ENCODE measurements around the gene LRP1. TPM values are rescaled to one million over a fixed set of nuclear protein-coding genes. Genes with fewer than 3 reads are reported as not detected.

LRP1 gene
- total RNA-seq, 4 donors from 2014 or later = 185 to 292 (median 216) TPM

DNA sequence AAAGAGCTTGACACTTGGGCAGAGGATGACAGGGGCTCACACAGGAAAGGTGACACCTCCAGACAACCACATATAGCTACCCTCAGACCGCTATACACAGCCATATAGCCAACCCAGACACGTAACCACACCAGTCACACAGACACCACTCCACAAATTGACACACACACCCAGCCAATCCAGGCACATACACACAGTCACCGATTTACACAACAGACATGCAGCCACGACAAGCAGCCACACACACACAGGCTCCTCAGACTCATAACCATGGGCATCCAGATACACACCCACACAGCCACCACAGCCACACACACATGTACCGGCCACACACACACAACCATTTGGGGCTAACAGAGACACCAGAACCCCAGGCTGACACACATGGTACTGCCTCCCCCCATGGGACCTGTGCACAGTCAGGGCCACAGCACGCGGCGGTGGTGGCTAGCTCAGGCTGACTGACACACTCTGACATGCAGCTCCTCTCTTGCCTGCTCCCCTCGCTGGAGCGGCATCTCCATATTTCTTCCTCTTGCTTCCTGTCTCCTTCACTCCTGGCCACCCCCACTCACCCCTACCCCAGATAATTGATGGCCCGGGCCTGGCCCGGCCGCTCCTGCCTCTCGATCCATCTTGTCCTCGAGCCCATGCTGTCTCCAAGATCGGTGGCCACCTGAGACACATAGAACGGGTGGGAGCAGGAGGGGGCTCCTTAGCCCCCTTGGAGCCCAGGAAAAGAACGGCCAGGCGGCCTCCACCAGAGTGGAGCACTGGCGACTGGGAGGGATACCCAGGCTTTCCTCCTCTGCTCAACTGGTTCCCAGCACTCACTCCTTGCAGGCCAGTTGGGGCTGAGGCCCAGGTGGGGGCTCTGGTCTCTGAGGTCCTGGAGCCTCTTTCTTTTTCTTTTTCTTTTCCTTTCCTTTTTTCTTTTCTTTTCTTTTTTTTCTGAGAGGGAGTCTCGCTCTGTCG lies 95.2 kb downstream of the LRP1 start:
- 55 to 87% methylated on average over 4 to 15 of the region's 22 CpGs for WGBS, 2 donors (ENCODE audit: low coverage in 1 of 2)
- peaks cover 0 to 36% (median 6%) of the 10 kb centered on the region in 3 donors for H3K4me1 ChIP-seq
- no peak overlapping the region for H3K4me3 ChIP-seq
- H3K9me3 ChIP-seq = no peaks in the 10 kb centered on the region
- H3K27ac ChIP-seq = no peak overlapping the region
- H3K36me3 ChIP-seq = no peaks in the 10 kb centered on the region
- peaks cover 92% of the 10 kb centered on the region for H3K27me3 ChIP-seq
- ATAC-seq = no peak
- TF ChIP-seq, protein P1, sequence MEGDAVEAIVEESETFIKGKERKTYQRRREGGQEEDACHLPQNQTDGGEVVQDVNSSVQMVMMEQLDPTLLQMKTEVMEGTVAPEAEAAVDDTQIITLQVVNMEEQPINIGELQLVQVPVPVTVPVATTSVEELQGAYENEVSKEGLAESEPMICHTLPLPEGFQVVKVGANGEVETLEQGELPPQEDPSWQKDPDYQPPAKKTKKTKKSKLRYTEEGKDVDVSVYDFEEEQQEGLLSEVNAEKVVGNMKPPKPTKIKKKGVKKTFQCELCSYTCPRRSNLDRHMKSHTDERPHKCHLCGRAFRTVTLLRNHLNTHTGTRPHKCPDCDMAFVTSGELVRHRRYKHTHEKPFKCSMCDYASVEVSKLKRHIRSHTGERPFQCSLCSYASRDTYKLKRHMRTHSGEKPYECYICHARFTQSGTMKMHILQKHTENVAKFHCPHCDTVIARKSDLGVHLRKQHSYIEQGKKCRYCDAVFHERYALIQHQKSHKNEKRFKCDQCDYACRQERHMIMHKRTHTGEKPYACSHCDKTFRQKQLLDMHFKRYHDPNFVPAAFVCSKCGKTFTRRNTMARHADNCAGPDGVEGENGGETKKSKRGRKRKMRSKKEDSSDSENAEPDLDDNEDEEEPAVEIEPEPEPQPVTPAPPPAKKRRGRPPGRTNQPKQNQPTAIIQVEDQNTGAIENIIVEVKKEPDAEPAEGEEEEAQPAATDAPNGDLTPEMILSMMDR (IDR thresholded peaks at IDR 0.05) = no peak

DNA sequence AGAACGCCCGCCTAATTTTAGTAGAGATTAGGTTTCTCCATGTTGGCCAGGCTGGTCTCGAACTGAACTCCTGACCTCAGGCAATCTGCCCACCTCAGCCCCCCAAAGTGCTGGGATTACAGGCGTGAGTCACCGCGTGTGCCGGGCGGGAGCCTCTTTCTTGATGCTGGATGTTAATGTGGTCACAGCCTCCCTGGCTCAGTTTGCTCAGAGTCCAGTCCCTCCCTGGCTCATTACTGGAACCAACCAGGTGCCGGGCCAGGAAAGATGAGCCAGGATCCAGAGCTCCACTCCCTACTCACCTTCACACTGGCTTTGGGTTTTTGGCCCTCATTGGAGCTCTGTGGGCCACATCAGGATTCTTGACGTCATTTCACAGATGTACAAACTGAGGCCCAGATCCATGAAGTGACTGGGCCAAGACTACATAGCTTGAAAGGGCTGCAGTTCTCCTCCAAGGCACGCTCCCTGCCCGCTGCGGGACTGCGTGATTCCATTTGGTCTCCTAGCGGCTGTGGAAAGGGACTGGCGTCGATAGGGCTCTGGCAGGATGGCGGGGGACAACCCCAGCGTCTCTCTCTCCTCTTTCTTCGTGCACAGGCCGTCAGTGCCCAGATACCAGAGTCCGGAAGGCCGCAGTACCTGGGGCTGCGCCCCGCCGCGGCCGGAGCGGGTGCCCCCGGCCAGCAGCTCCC lies 96.1 kb downstream of the LRP1 start:
- H3K27ac ChIP-seq = no peak overlapping the region
- 58% methylated on average over 5 of the region's 30 CpGs; no CpG with 5 or more reads in 1 of the 2 donors for WGBS, 2 donors (ENCODE audit: low coverage in 1 of 2)
- TF ChIP-seq POLR2A (IDR thresholded peaks at IDR 0.05) = no peak
- TF ChIP-seq, protein P1 (IDR thresholded peaks at IDR 0.05) = no peak
- no peak for TF ChIP-seq POLR2AphosphoS5 (IDR thresholded peaks at IDR 0.05)
- TF ChIP-seq EP300 (IDR thresholded peaks at IDR 0.05) = no peak
- H3K4me1 ChIP-seq = peaks cover 0 to 42% (median 6%) of the 10 kb centered on the region in 3 donors
- H3K27me3 ChIP-seq = peaks cover 82% of the 10 kb centered on the region
- no peak for ATAC-seq
- H3K4me3 ChIP-seq = no peak overlapping the region
- H3K9me3 ChIP-seq = no peaks in the 10 kb centered on the region
- no peaks in the 10 kb centered on the region for H3K36me3 ChIP-seq

DNA sequence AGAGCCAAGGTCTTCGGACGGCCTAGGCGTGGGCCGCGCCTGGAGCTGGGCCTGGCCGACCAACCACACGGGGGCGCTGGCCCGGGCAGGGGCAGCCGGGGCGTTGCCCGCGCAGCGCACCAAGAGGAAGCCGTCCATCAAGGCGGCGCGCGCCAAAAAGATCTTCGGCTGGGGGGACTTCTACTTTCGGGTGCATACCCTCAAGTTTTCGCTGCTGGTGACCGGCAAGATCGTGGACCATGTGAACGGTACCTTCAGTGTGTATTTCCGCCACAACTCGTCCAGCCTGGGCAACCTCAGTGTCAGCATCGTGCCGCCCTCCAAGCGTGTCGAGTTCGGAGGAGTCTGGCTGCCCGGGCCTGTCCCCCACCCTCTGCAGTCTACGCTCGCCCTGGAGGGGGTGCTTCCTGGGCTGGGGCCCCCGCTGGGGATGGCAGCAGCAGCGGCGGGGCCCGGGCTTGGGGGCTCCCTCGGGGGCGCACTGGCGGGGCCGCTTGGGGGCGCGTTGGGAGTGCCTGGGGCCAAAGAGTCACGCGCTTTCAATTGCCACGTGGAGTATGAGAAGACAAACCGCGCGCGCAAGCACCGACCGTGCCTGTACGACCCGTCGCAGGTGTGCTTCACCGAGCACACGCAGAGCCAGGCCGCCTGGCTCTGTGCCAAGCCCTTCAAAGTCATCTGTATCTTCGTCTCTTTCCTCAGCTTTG lies 96.8 kb downstream of the LRP1 start:
- Histone ChIP-seq H3K27me3 (peaks cover 75% of the 10 kb centered on the region), H3K4me1 (peaks cover 0 to 45% (median 7%) of the 10 kb centered on the region in 3 donors), H3K36me3 (no peaks in the 10 kb centered on the region), H3K4me3 (no peak overlapping the region), H3K9me3 (no peaks in the 10 kb centered on the region), H3K27ac (no peak overlapping the region)
- TF ChIP-seq EP300 (IDR thresholded peaks at IDR 0.05) (no peak), POLR2AphosphoS5 (IDR thresholded peaks at IDR 0.05) (no peak)
- TF ChIP-seq, protein P1 (IDR thresholded peaks at IDR 0.05) = peak in 3 of 4 experiments; percentile 35 to 67 (median 38)
- ATAC-seq = peak; percentile 27
- WGBS, 2 donors (ENCODE audit: low coverage in 1 of 2) = 20 to 21% methylated on average over 1 to 11 of the region's 61 CpGs

DNA sequence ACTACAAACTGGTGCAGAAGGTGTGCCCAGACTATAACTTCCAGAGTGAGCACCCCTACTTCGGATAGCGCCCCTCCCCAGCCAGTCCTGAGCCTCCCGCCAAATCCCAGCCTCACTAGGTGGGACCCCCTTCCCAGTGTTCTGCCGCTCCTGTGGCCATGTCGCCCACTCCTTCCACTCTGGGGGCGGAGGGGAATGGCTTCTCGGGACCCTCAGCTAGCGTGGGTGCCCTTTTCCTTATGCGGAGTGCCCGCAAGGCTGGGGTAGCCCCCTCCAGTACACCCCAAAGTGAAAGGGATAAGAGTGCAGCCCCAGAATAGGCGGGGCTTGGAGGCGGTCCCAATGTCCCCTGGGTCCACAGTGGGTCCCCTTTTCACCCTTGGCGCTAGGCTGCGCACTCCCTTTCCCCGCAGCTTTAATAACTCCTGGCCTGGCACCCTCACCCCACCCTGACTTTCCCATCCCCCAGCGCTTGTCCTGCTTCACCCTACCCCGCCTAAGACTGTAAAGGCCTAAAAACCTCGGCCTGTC lies 97.5 kb downstream of the LRP1 start:
- Histone ChIP-seq H3K36me3 (no peaks in the 10 kb centered on the region), H3K4me1 (peaks cover 0 to 47% (median 13%) of the 10 kb centered on the region in 3 donors), H3K27me3 (peaks cover 69% of the 10 kb centered on the region), H3K27ac (no peak overlapping the region), H3K4me3 (no peak overlapping the region), H3K9me3 (no peaks in the 10 kb centered on the region)
- TF ChIP-seq POLR2A (IDR thresholded peaks at IDR 0.05) (no peak), POLR2AphosphoS5 (IDR thresholded peaks at IDR 0.05) (no peak), EP300 (IDR thresholded peaks at IDR 0.05) (no peak)
- TF ChIP-seq, protein P1 (IDR thresholded peaks at IDR 0.05) = no peak
- WGBS, 2 donors (ENCODE audit: low coverage in 1 of 2) = 40 to 58% methylated on average over 3 to 5 of the region's 18 CpGs
- ATAC-seq = no peak

All from gastroesophageal sphincter (tissue), 4 donors.